MM.1S (cell line): ENCODE results near the gene PSKH1.

Source experiments
- CTCF ChIP-seq: fragments of 300-600 bp; sonication (generic); IDR thresholded peaks from 2 replicates; pipeline ENCODE4 v1.5.1; 2016; ENCODE audit warnings: antibody characterized with exemption, low read length, mixed read lengths
- EZH2 ChIP-seq: fragments of 300-600 bp; sonication (generic); optimal IDR thresholded peaks from 2 replicates; pipeline ENCODE3; 2017; ENCODE audit warnings: low read depth, mild to moderate bottlenecking, antibody characterized with exemption, low read length, mixed read lengths

- no peak for TF ChIP-seq EZH2
- no peak for TF ChIP-seq CTCF
Observed at GRCh38 chr16:67967183-67967957, 74.3 kb downstream of the PSKH1 start.
